ENCODE measurements around the gene KCNK3. TPM values are rescaled to one million over a fixed set of nuclear protein-coding genes. Genes with fewer than 3 reads are reported as not detected.

KCNK3 gene
- total RNA-seq, 1 donor = not detected

- Histone ChIP-seq H3K36me3 (ENCODE audit: insufficient read depth, low read length) (no peaks in the 10 kb centered on the region), H3K4me2 (ENCODE audit: insufficient read depth, low read length) (no peak overlapping the region), H3K4me1 (ENCODE audit: insufficient read depth, low read length) (no peaks in the 10 kb centered on the region), H3K4me3 (ENCODE audit: insufficient read depth, low read length) (no peak overlapping the region), H3K9me3 (ENCODE audit: low read depth, low read length) (no peaks in the 10 kb centered on the region), H3K27me3 (ENCODE audit: insufficient read depth, low read length) (no peaks in the 10 kb centered on the region), H3K27ac (ENCODE audit: low read depth, low read length) (no peak overlapping the region), H3K79me2 (ENCODE audit: insufficient read depth, low read length) (no peaks in the 10 kb centered on the region), H2AFZ (ENCODE audit: low read length) (no peak overlapping the region), H4K20me1 (ENCODE audit: insufficient read depth, low read length) (no peaks in the 10 kb centered on the region)
- DNase-seq (ENCODE audit: insufficient read length, low spot score, missing footprints) = no peak
- no peak for TF ChIP-seq CTCF (IDR thresholded peaks at IDR 0.05; ENCODE audit: extremely low read depth, low read depth, low read length)
Observed at GRCh38 chr2:26732446-26732845, 39.9 kb downstream of the KCNK3 start.

- no peak overlapping the region for H3K4me3 ChIP-seq (ENCODE audit: insufficient read depth, low read length)
- no peak overlapping the region for H3K4me2 ChIP-seq (ENCODE audit: insufficient read depth, low read length)
- H2AFZ ChIP-seq (ENCODE audit: low read length) = no peak overlapping the region
- no peak for DNase-seq (ENCODE audit: insufficient read length, low spot score, missing footprints)
- no peaks in the 10 kb centered on the region for H3K27me3 ChIP-seq (ENCODE audit: insufficient read depth, low read length)
- H3K4me1 ChIP-seq (ENCODE audit: insufficient read depth, low read length) = no peaks in the 10 kb centered on the region
- no peak overlapping the region for H3K27ac ChIP-seq (ENCODE audit: low read depth, low read length)
- TF ChIP-seq CTCF (IDR thresholded peaks at IDR 0.05; ENCODE audit: extremely low read depth, low read depth, low read length) = no peak
- H3K9me3 ChIP-seq (ENCODE audit: low read depth, low read length) = no peaks in the 10 kb centered on the region
- H3K36me3 ChIP-seq (ENCODE audit: insufficient read depth, low read length) = no peaks in the 10 kb centered on the region
- H3K79me2 ChIP-seq (ENCODE audit: insufficient read depth, low read length) = no peaks in the 10 kb centered on the region
- H4K20me1 ChIP-seq (ENCODE audit: insufficient read depth, low read length) = no peaks in the 10 kb centered on the region
Observed at GRCh38 chr2:26733413-26733812, 40.9 kb downstream of the KCNK3 start.

GRCh38 chr2:26735097-26735496 is 42.6 kb downstream of the KCNK3 start:
- H3K4me1 ChIP-seq (ENCODE audit: insufficient read depth, low read length) = no peaks in the 10 kb centered on the region
- no peak overlapping the region for H2AFZ ChIP-seq (ENCODE audit: low read length)
- H3K27ac ChIP-seq (ENCODE audit: low read depth, low read length) = no peak overlapping the region
- H3K79me2 ChIP-seq (ENCODE audit: insufficient read depth, low read length) = no peaks in the 10 kb centered on the region
- DNase-seq (ENCODE audit: insufficient read length, low spot score, missing footprints) = peak; percentile 98
- no peak overlapping the region for H3K4me3 ChIP-seq (ENCODE audit: insufficient read depth, low read length)
- no peak for TF ChIP-seq CTCF (IDR thresholded peaks at IDR 0.05; ENCODE audit: extremely low read depth, low read depth, low read length)
- H3K4me2 ChIP-seq (ENCODE audit: insufficient read depth, low read length) = no peak overlapping the region
- H4K20me1 ChIP-seq (ENCODE audit: insufficient read depth, low read length) = no peaks in the 10 kb centered on the region
- no peaks in the 10 kb centered on the region for H3K9me3 ChIP-seq (ENCODE audit: low read depth, low read length)
- no peaks in the 10 kb centered on the region for H3K36me3 ChIP-seq (ENCODE audit: insufficient read depth, low read length)
- no peaks in the 10 kb centered on the region for H3K27me3 ChIP-seq (ENCODE audit: insufficient read depth, low read length)

- Histone ChIP-seq H3K36me3 (ENCODE audit: insufficient read depth, low read length) (no peaks in the 10 kb centered on the region), H2AFZ (ENCODE audit: low read length) (no peak overlapping the region), H3K27me3 (ENCODE audit: insufficient read depth, low read length) (no peaks in the 10 kb centered on the region), H3K9me3 (ENCODE audit: low read depth, low read length) (no peaks in the 10 kb centered on the region), H3K4me1 (ENCODE audit: insufficient read depth, low read length) (no peaks in the 10 kb centered on the region), H3K4me3 (ENCODE audit: insufficient read depth, low read length) (no peak overlapping the region), H3K79me2 (ENCODE audit: insufficient read depth, low read length) (no peaks in the 10 kb centered on the region), H4K20me1 (ENCODE audit: insufficient read depth, low read length) (no peaks in the 10 kb centered on the region), H3K27ac (ENCODE audit: low read depth, low read length) (no peak overlapping the region), H3K4me2 (ENCODE audit: insufficient read depth, low read length) (no peak overlapping the region)
- DNase-seq (ENCODE audit: insufficient read length, low spot score, missing footprints) = peak; percentile 88
- TF ChIP-seq CTCF (IDR thresholded peaks at IDR 0.05; ENCODE audit: extremely low read depth, low read depth, low read length) = no peak
Observed at GRCh38 chr2:26735883-26736588, 43.5 kb downstream of the KCNK3 start.
